Psoas muscle (tissue), 8 donors: Measurements from ENCODE around the gene RBP4. TPM values are rescaled to one million over a fixed set of nuclear protein-coding genes. Genes with fewer than 3 reads are reported as not detected.
"Not testable (repeated sequence)": the region's sequence is repeated elsewhere in the genome, so short reads cannot be mapped to it uniquely, and the experiment has no call there.

ENCODE experiments used
- ATAC-seq, 4 donors: fragments of 200-7000 bp; cut with Tn5 transposase; one replicate each; pipeline ENCODE4 v1.9.1; 2020; ENCODE audit warnings: moderate library complexity in 3 of 4, mild to moderate bottlenecking in 2 of 4
- DNase-seq, 2 donors: peaks; one replicate each; pipeline ENCODE4 v3.0.0-alpha.2; 2020
- H3K27ac ChIP-seq: fragments of 200-600 bp; one replicate; pipeline ENCODE4 v1.8.0; 2022
- H3K27me3 ChIP-seq, 3 donors: fragments of 200-600 bp in 1 of 3; one replicate each; pipeline versions ENCODE4 v1.6.1 to v1.8.0; 2013 to 2022; ENCODE audit warnings: low read length in 2 of 3, mild to moderate bottlenecking in 2 of 3, moderate library complexity in 1 of 3; ENCODE audit not compliant: insufficient read depth in 3 of 3
- H3K36me3 ChIP-seq, 2 donors: fragments of 200-600 bp in 1 of 2; one replicate each; pipeline versions ENCODE4 v1.6.1 to v1.8.0; 2013 to 2022; ENCODE audit warnings: low read depth in 1 of 2, mild to moderate bottlenecking in 1 of 2, moderate library complexity in 1 of 2; ENCODE audit not compliant: insufficient read depth in 1 of 2
- H3K4me1 ChIP-seq: fragments of 200-600 bp; one replicate; pipeline ENCODE4 v1.8.0; 2022
- H3K4me3 ChIP-seq: fragments of 200-600 bp; one replicate; pipeline ENCODE4 v1.8.0; 2022; ENCODE audit warnings: mild to moderate bottlenecking
- H3K9me3 ChIP-seq: fragments of 200-600 bp; one replicate; pipeline ENCODE4 v1.8.0; 2022
- WGBS, 3 donors: extraction: QIAGEN DNeasy Blood & Tissue Kit; methylation state at CpG; one replicate each; pipeline versions ENCODE4 v1.1.6 to v1.1.7; 2013; 5-methylcytosine and 5-hydroxymethylcytosine counted together
- intact Hi-C, 2 donors: fragments of 100-400 bp; cut with DNase I; formaldehyde crosslinking; loops; one replicate each; pipeline versions ENCODE4 v1.11.0 to v1.14.2; 2022
- polyA plus RNA-seq, 3 donors: library from polyadenylated mRNA; stranded (reverse); fragments of 200-250 nt; gene quantifications; one replicate each; pipeline ENCODE4 v1.2.3, GENCODE V29; 2013
- total RNA-seq, 4 donors: library from RNA; stranded (reverse); fragmentation: NEBNext Ultra II Directional in 2 of 4; extraction: Animal tissue kit (Norgen Biotek cat#: 25700) in 2 of 4; gene quantifications; one replicate each; pipeline versions ENCODE4 v1.2.1 to v1.2.4, GENCODE V29; 2021 to 2023
- TF ChIP-seq, protein P1 (sequence below): fragments of 200-600 bp; IDR thresholded peaks from one replicate; pipeline ENCODE4 v1.8.0; 2022; ENCODE audit warnings: antibody characterized with exemption
- donor health status: healthy with polysubstance abuse.
- donor health status: DM: no; HTN: no; CAD: no; lungs with moderate emphysema.
- donor health status: Bipolar disorder and iron deficiency.
- donor health status: healthy.
- donor health status: DM: yes; HTN: yes; CAD: no.
- donor health status: DM: no; HTN: no; CAD: no.
- donor health status: DM: no; HTN: no; CAD: no.
- donor health status: DM: yes; HTN: yes; CAD: no.

RBP4 gene
- total and polyA plus RNA-seq, 7 donors: 1.0 to 13.6 (median 2.2) TPM

DNA sequence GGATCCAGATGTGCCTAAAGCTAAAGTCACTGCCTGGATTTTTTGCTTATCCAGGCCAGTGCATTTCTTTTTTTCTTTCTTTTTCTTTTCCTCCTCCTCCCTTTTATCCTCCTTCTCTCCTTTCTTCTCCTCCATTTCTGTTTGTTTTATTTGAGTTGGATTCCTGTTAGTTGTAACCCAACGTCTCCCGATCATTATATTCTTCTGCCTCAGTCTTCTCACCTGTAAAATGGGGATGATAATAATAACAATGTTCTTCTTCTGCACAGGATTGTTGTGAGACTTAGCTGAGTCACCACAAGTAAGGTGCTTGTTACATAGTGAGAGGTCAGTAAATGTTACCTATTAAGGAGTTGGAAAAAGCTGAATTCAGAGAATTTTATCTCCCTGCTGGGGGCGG, 48.3 kb downstream of the RBP4 start:
- H3K27me3 ChIP-seq: no peaks in the 10 kb centered on the region
- H3K36me3 ChIP-seq: no peaks in the 10 kb centered on the region
- H3K4me1 ChIP-seq: no peaks in the 10 kb centered on the region
- ATAC-seq: no peak
- H3K9me3 ChIP-seq: no peaks in the 10 kb centered on the region
- intact Hi-C loops: no loop called here
- no peak overlapping the region for H3K4me3 ChIP-seq
- no peak overlapping the region for H3K27ac ChIP-seq
- 88 to 93% (median 91%) methylated on average over 3 of the region's 3 CpGs for WGBS, 3 donors
- no peak for DNase-seq
- TF ChIP-seq, protein P1, sequence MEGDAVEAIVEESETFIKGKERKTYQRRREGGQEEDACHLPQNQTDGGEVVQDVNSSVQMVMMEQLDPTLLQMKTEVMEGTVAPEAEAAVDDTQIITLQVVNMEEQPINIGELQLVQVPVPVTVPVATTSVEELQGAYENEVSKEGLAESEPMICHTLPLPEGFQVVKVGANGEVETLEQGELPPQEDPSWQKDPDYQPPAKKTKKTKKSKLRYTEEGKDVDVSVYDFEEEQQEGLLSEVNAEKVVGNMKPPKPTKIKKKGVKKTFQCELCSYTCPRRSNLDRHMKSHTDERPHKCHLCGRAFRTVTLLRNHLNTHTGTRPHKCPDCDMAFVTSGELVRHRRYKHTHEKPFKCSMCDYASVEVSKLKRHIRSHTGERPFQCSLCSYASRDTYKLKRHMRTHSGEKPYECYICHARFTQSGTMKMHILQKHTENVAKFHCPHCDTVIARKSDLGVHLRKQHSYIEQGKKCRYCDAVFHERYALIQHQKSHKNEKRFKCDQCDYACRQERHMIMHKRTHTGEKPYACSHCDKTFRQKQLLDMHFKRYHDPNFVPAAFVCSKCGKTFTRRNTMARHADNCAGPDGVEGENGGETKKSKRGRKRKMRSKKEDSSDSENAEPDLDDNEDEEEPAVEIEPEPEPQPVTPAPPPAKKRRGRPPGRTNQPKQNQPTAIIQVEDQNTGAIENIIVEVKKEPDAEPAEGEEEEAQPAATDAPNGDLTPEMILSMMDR: no peak

DNA sequence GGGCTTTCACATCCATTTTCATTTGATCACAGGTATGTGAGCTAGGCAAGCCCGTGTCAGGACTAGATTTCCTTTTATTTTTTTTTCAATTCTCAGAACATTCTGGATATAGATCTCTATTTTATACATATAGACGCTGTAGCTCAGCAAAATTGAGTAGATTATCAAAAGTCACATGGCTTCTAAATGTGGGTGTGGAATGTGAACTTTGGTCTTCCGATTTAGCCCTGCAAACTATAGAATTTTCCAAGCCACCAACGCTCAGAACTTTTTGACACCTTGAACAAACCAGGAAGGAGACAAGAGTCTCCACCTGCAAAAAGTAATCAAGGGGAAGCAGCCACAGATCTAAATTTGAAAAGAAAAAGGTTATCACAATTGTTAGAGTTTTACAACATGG, 50.4 kb downstream of the RBP4 start:
- 75 to 86% (median 85%) methylated on average over 4 of the region's 4 CpGs for WGBS, 3 donors
- TF ChIP-seq, protein P1: no peak
- no peak for DNase-seq
- Histone ChIP-seq H3K27ac (no peak overlapping the region), H3K36me3 (no peaks in the 10 kb centered on the region), H3K27me3 (peaks cover 0 to 2% (median 0%) of the 10 kb centered on the region in 3 donors), H3K4me1 (no peaks in the 10 kb centered on the region), H3K9me3 (no peaks in the 10 kb centered on the region), H3K4me3 (no peak overlapping the region)
- ATAC-seq: no peak
- intact Hi-C loops: no loop called here

DNA sequence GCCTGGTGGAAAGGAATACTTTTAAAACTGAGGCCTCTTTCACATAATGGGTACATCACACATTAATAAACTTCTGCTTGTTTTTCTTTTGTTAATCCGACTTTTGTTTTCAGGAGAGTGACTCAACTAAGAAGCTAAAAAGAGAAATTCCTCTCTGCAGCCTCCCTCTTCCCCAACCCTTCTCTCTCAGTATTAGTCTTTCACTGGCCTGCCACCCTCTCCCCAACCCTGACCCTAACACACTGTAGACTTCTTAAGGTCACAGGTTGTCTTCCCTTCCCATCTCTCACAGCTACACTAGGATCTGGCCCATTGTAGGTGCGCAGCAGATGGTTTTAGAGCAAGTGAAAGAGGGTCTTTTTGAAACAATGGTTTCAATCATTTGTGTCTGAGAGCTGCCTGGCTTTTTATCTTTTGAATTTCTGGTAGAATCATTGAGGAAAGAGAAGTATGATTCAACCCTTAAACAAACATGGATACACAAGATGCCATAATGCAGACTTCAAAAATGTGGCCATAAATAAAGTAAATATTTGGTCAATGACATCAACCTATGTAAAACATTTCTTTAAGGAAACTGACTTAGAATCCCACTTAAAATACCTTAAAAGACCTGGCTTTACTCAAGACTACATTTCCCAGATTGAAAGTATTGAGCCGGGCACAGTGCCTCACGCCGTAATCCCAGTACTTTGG, 52.5 kb downstream of the RBP4 start:
- no peaks in the 10 kb centered on the region for H3K9me3 ChIP-seq
- peaks cover 0 to 2% (median 0%) of the 10 kb centered on the region in 3 donors for H3K27me3 ChIP-seq
- no peaks in the 10 kb centered on the region for H3K36me3 ChIP-seq
- intact Hi-C loops: loop anchor here in 1 of 2 donors (5.0 kb wide), 1 partner anchor 134 kb away; no protein-coding TSS in a partner anchor
- H3K27ac ChIP-seq: no peak overlapping the region
- ATAC-seq (no peak), DNase-seq (no peak)
- no peaks in the 10 kb centered on the region for H3K4me1 ChIP-seq
- TF ChIP-seq, protein P1: no peak
- no peak overlapping the region for H3K4me3 ChIP-seq
- 89 to 93% (median 93%) methylated on average over 5 of the region's 5 CpGs for WGBS, 3 donors

DNA sequence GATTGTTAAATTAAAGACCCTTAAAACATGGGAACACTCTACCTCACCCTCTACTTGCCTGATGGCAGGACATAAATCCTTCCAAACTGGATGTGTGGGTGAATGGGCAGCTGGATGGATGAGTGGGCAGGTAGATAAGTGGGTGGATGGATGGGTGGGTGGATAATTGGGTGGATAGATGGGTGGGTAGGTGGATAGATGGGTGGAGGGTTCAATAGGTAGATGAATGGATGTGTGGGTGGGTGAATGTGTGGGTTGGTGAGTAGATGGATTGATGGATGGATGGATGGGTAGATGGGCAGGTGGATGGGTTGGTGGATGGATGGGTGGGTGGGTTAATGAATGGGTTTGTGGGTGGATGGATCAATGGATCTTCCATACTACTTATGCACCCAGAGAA, 53.5 kb downstream of the RBP4 start:
- intact Hi-C loops: loop anchor here in 1 of 2 donors (5.0 kb wide), 1 partner anchor 135 kb away; no protein-coding TSS in a partner anchor
- DNase-seq (no peak), ATAC-seq (no peak)
- Histone ChIP-seq H3K36me3 (no peaks in the 10 kb centered on the region), H3K4me1 (no peaks in the 10 kb centered on the region), H3K4me3 (no peak overlapping the region), H3K27ac (no peak overlapping the region), H3K9me3 (no peaks in the 10 kb centered on the region), H3K27me3 (peaks cover 0 to 2% (median 0%) of the 10 kb centered on the region in 3 donors)
- TF ChIP-seq, protein P1: no peak

DNA sequence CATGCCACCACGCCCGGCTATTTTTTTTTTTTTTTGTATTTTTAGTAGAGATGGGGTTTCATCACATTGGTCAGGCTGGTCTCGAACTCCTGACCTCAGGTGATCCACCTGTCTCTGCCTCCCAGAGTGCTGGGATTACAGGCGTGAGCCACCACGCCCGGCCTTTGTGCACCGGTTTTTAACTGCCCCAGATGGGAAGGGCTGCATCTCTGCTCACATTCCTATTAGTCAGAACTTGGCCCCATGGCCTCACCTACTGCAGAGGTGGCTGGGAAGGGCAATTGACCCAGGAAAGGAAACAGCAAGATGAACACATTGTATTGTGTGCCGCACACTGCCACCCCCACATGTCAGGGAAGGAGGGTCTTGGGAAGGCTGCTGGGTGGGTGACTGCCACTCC, 54.0 kb downstream of the RBP4 start:
- 73 to 87% (median 86%) methylated on average over 5 to 8 of the region's 8 CpGs for WGBS, 3 donors
- H3K27ac ChIP-seq, H3K4me3 ChIP-seq, H3K4me1 ChIP-seq, ATAC-seq, H3K9me3 ChIP-seq, H3K27me3 ChIP-seq, H3K36me3 ChIP-seq, DNase-seq: not testable (repeated sequence)
- intact Hi-C loops: loop anchor here in 1 of 2 donors (5.0 kb wide), 1 partner anchor 135 kb away; no protein-coding TSS in a partner anchor
